ENCODE measurements around the gene SMARCD1.
A peak's percentile ranks its signal among the peaks of the same experiment; 100 is the strongest.
"Not testable (repeated sequence)": the region's sequence is repeated elsewhere in the genome, so short reads cannot be mapped to it uniquely, and the experiment has no call there.

The SMARCD1 gene

GRCh38 chr12:50078281-50078680 lies 6.9 kb upstream of the SMARCD1 start:
- no peak for DNase-seq

- DNase-seq, result no peak
Measured at GRCh38 chr12:50079771-50080170, 5.4 kb upstream of the SMARCD1 start.

- no peak for DNase-seq
Measured at GRCh38 chr12:50081096-50081808, 3.9 kb upstream of the SMARCD1 start.

GRCh38 chr12:50082644-50083043 lies 2.5 kb upstream of the SMARCD1 start:
- DNase-seq, result no peak

- no peak for DNase-seq
Measured at GRCh38 chr12:50083301-50083700, 1.8 kb upstream of the SMARCD1 start.

- not testable (repeated sequence) for DNase-seq
Measured at GRCh38 chr12:50084409-50084774, 750 bp upstream of the SMARCD1 start.

GRCh38 chr12:50085615-50086072 lies 502 bp downstream of the SMARCD1 start:
- DNase-seq, result no peak

- no peak for DNase-seq
Measured at GRCh38 chr12:50086148-50086547, 1.0 kb downstream of the SMARCD1 start.

- DNase-seq, result no peak
Measured at GRCh38 chr12:50087151-50087550, 2.0 kb downstream of the SMARCD1 start.

GRCh38 chr12:50087995-50088394 lies 2.9 kb downstream of the SMARCD1 start:
- DNase-seq, result no peak

GRCh38 chr12:50088577-50089335 lies 3.6 kb downstream of the SMARCD1 start:
- DNase-seq, result peak; percentile 27

GRCh38 chr12:50089730-50090129 lies 4.6 kb downstream of the SMARCD1 start:
- DNase-seq, result no peak

- DNase-seq, result no peak
Measured at GRCh38 chr12:50090391-50090790, 5.2 kb downstream of the SMARCD1 start.

GRCh38 chr12:50097952-50098351 lies 12.8 kb downstream of the SMARCD1 start:
- DNase-seq, result no peak

GRCh38 chr12:50099302-50100008 lies 14.3 kb downstream of the SMARCD1 start:
- DNase-seq, result no peak

- DNase-seq, result no peak
Measured at GRCh38 chr12:50100561-50100960, 15.4 kb downstream of the SMARCD1 start.

GRCh38 chr12:50101663-50102062 lies 16.5 kb downstream of the SMARCD1 start:
- DNase-seq, result no peak

GRCh38 chr12:50102131-50102531 lies 17.0 kb downstream of the SMARCD1 start:
- DNase-seq, result no peak

GRCh38 chr12:50102646-50103309 lies 17.6 kb downstream of the SMARCD1 start:
- DNase-seq, result no peak

GRCh38 chr12:50103351-50103750 lies 18.2 kb downstream of the SMARCD1 start:
- DNase-seq, result no peak

- peak; percentile 81 for DNase-seq
Measured at GRCh38 chr12:50103767-50104321, 18.7 kb downstream of the SMARCD1 start, which contains the start of gene GPD1. GPD1 (plus strand) TSS chr12:50104008; CDS start chr12:50104051, 43 bp downstream.

Measured in DMS79 (cell line).